H1 (cell line): ENCODE results near the gene PKIB. TPM values are rescaled to one million over a fixed set of nuclear protein-coding genes. Genes with fewer than 3 reads are reported as not detected.

Experiments used
- CTCF ChIA-PET: fragments of 300-600 bp; sonication (Branson Sonifier 250); formaldehyde crosslinking; loops from one replicate; lab custom pipeline; 2021; ENCODE audit not compliant: partially characterized antibody; lab: Charles Lee
- POLR2A ChIA-PET: fragments of 300-600 bp; sonication (Branson Sonifier 250); formaldehyde crosslinking; loops from one replicate; lab custom pipeline; 2021; ENCODE audit warnings: inconsistent platforms; ENCODE audit not compliant: partially characterized antibody; lab: Charles Lee
- DNase-seq, 2 experiments: peaks; one replicate each; pipeline versions ENCODE4 v3.0.0 to v3.0.0-alpha.2; 2010 to 2022; ENCODE audit warnings: low spot score in 2 of 2, low read depth in 1 of 2, mixed read lengths in 1 of 2
- FAIRE-seq: peaks from 2 replicates; lab custom pipeline; 2011; peaks lifted over from hg19 to GRCh38; lab: Jason Lieb, UNC
- H2AFZ ChIP-seq: 2 replicates; pipeline ENCODE4 v1.8.1; 2012; ENCODE audit warnings: low read length, inconsistent platforms
- H2AK5ac ChIP-seq: 2 replicates; pipeline ENCODE4 v1.6.1; 2013; ENCODE audit warnings: low read depth, low read length
- H2BK120ac ChIP-seq: replicated peaks from 2 replicates; pipeline ENCODE3; 2013; ENCODE audit warnings: low read depth, low read length, inconsistent platforms
- H2BK12ac ChIP-seq: 2 replicates; pipeline ENCODE4 v1.6.1; 2013; ENCODE audit warnings: low read depth, low read length
- H2BK15ac ChIP-seq: 2 replicates; pipeline ENCODE4 v1.6.1; 2013; ENCODE audit warnings: low read length
- H2BK20ac ChIP-seq: 2 replicates; pipeline ENCODE4 v1.6.1; 2013; ENCODE audit warnings: low read length
- H2BK5ac ChIP-seq: 2 replicates; pipeline ENCODE4 v1.6.1; 2013; ENCODE audit warnings: low read depth, low read length
- H3K14ac ChIP-seq: 2 replicates; pipeline ENCODE4 v1.6.1; 2013; ENCODE audit warnings: inconsistent platforms; ENCODE audit not compliant: insufficient read length
- H3K18ac ChIP-seq: 2 replicates; pipeline ENCODE4 v1.6.1; 2013; ENCODE audit warnings: low read length; ENCODE audit errors: extremely low read depth
- H3K23ac ChIP-seq: 2 replicates; pipeline ENCODE4 v1.6.1; 2013; ENCODE audit warnings: inconsistent platforms; ENCODE audit not compliant: insufficient read length
- H3K23me2 ChIP-seq: 2 replicates; pipeline ENCODE4 v1.6.1; 2013; ENCODE audit warnings: low read depth, low read length
- H3K27ac ChIP-seq: 2 replicates; pipeline ENCODE4 v1.6.1; 2011; ENCODE audit warnings: low read depth, low read length, inconsistent platforms
- H3K27me3 ChIP-seq, 4 experiments: replicated peaks in 1 of 4; 1 replicate in 1 of 4; 2 replicates in 3 of 4; pipeline versions ENCODE4 v1.6.1 to v1.8.1; 2011 to 2013; ENCODE audit warnings: low read length in 3 of 4, mild to moderate bottlenecking in 3 of 4, inconsistent platforms in 2 of 4, mixed read lengths in 2 of 4, moderate library complexity in 1 of 4; ENCODE audit not compliant: control insufficient read depth in 3 of 4, insufficient read depth in 3 of 4; ENCODE audit errors: extremely low read depth in 1 of 4
- H3K36me3 ChIP-seq, 4 experiments: 2 replicates each; pipeline versions ENCODE4 v1.6.1 to v1.8.1; 2011 to 2013; ENCODE audit warnings: mild to moderate bottlenecking in 4 of 4, low read length in 3 of 4, moderate library complexity in 2 of 4, control low read depth in 1 of 4, inconsistent platforms in 1 of 4; ENCODE audit not compliant: insufficient read depth in 4 of 4, control insufficient read depth in 2 of 4
- H3K4ac ChIP-seq: replicated peaks from 2 replicates; pipeline ENCODE3; 2013; ENCODE audit warnings: low read length, low read depth, mixed read lengths, inconsistent platforms; ENCODE audit not compliant: insufficient read length
- H3K4me1 ChIP-seq, 4 experiments: replicated peaks in 1 of 4; 1 replicate in 1 of 4; 2 replicates in 3 of 4; pipeline versions ENCODE4 v1.6.1 to v1.8.1; 2011 to 2013; ENCODE audit warnings: low read length in 3 of 4, inconsistent platforms in 2 of 4, mixed read lengths in 1 of 4; ENCODE audit not compliant: insufficient read depth in 4 of 4, control insufficient read depth in 3 of 4
- H3K4me2 ChIP-seq, 2 experiments: 2 replicates each; pipeline versions ENCODE4 v1.6.1 to v1.8.1; 2011 to 2013; ENCODE audit warnings: low read depth in 2 of 2, low read length in 2 of 2, control low read depth in 1 of 2, inconsistent platforms in 1 of 2, mild to moderate bottlenecking in 1 of 2; ENCODE audit not compliant: insufficient read depth in 1 of 2
- H3K4me3 ChIP-seq, 4 experiments: fragments of 200-600, 300-600 bp in 1 of 4; sonication (generic), shearing (Covaris generic), sonication (Bioruptor Twin) in 1 of 4; 2 replicates each; pipeline versions ENCODE4 v1.5.1 to v1.8.1; 2011 to 2016; ENCODE audit warnings: low read length in 4 of 4, low read depth in 3 of 4, control low read depth in 2 of 4, inconsistent platforms in 2 of 4, mild to moderate bottlenecking in 2 of 4, mixed read lengths in 1 of 4, moderate library complexity in 1 of 4; ENCODE audit not compliant: insufficient read depth in 2 of 4; ENCODE audit errors: extremely low read depth in 1 of 4
- H3K56ac ChIP-seq: replicated peaks from 2 replicates; pipeline ENCODE3; 2013; ENCODE audit warnings: low read depth, mild to moderate bottlenecking, mixed read lengths, low read length, inconsistent platforms; ENCODE audit not compliant: insufficient read length
- H3K79me1 ChIP-seq: 2 replicates; pipeline ENCODE4 v1.6.1; 2013; ENCODE audit warnings: low read depth, low read length, control low read depth
- H3K79me2 ChIP-seq, 2 experiments: 2 replicates each; pipeline versions ENCODE4 v1.6.1 to v1.8.1; 2012 to 2013; ENCODE audit warnings: low read length in 2 of 2, mild to moderate bottlenecking in 2 of 2, inconsistent platforms in 1 of 2; ENCODE audit not compliant: insufficient read depth in 2 of 2, control insufficient read depth in 1 of 2
- H3K9ac ChIP-seq, 4 experiments: replicated peaks in 1 of 4; 1 replicate in 1 of 4; 2 replicates in 3 of 4; pipeline versions ENCODE4 v1.6.1 to v1.8.1; 2011 to 2013; ENCODE audit warnings: low read depth in 3 of 4, low read length in 3 of 4, control low read depth in 2 of 4, mild to moderate bottlenecking in 2 of 4, moderate library complexity in 2 of 4, inconsistent platforms in 1 of 4; ENCODE audit errors: extremely low read depth in 1 of 4
- H3K9me3 ChIP-seq, 2 experiments: 2 replicates each; pipeline versions ENCODE4 v1.6.1 to v1.8.1; 2012 to 2013; ENCODE audit warnings: mild to moderate bottlenecking in 2 of 2, moderate library complexity in 2 of 2, control low read depth in 1 of 2, inconsistent platforms in 1 of 2, low read depth in 1 of 2, low read length in 1 of 2, mixed read lengths in 1 of 2; ENCODE audit not compliant: insufficient read depth in 2 of 2
- H4K20me1 ChIP-seq, 2 experiments: replicated peaks in 1 of 2; 2 replicates each; pipeline versions ENCODE3 to v1.8.1; 2011 to 2013; ENCODE audit warnings: inconsistent platforms in 2 of 2, low read length in 2 of 2, mild to moderate bottlenecking in 1 of 2; ENCODE audit not compliant: insufficient read depth in 2 of 2, control insufficient read depth in 1 of 2
- H4K5ac ChIP-seq: 2 replicates; pipeline ENCODE4 v1.6.1; 2013; ENCODE audit warnings: low read length, low read depth, mixed read lengths, inconsistent platforms; ENCODE audit not compliant: insufficient read length
- H4K8ac ChIP-seq: 2 replicates; pipeline ENCODE4 v1.8.0; 2013; ENCODE audit warnings: mild to moderate bottlenecking, moderate library complexity, low read length, inconsistent platforms; ENCODE audit not compliant: insufficient read depth; ENCODE audit errors: extremely low read depth
- H4K91ac ChIP-seq: replicated peaks from 2 replicates; pipeline ENCODE3; 2013; ENCODE audit warnings: low read length, mixed read lengths, inconsistent platforms; ENCODE audit not compliant: insufficient read length
- CBX5 ChIP-seq: fragments of 300-800, 300-1000 bp; sonication (generic); IDR thresholded peaks from 2 replicates; pipeline ENCODE4 v1.7.1; 2016; ENCODE audit warnings: antibody characterized with exemption, low read length, low read depth
- POLR2AphosphoS5 ChIP-seq: IDR thresholded peaks from 2 replicates; pipeline ENCODE4 v1.6.1; 2011; ENCODE audit warnings: low read depth, low read length
- RXRA ChIP-seq: IDR thresholded peaks from 2 replicates; pipeline ENCODE4 v1.6.1; 2011; ENCODE audit warnings: low read depth, mild to moderate bottlenecking, low read length, moderate library complexity; ENCODE audit not compliant: insufficient read depth
- SIN3A ChIP-seq, 2 experiments: IDR thresholded peaks in 1 of 2; conservative IDR thresholded peaks in 1 of 2; 2 replicates each; pipeline ENCODE4 v1.6.1; 2011 to 2012; ENCODE audit warnings: low read length in 2 of 2, improper control_type of control experiment in 1 of 2, low read depth in 1 of 2, mild to moderate bottlenecking in 1 of 2
- SP4 ChIP-seq: IDR thresholded peaks from 2 replicates; pipeline ENCODE4 v1.6.1; 2012; ENCODE audit warnings: low read length, inconsistent platforms
- TEAD4 ChIP-seq: IDR thresholded peaks from 2 replicates; pipeline ENCODE4 v1.6.1; 2012; ENCODE audit warnings: low read depth, low read length, inconsistent platforms, mixed read lengths
- WGBS, 2 experiments: shearing (Covaris generic) in 1 of 2; methylation state at CpG; one replicate each; pipeline versions ENCODE4 v1.1.6 to v1.1.7; 2013 to 2015; ENCODE audit warnings: low lambda C conversion rate in 2 of 2, mixed read lengths in 2 of 2, inconsistent platforms in 1 of 2, low coverage in 1 of 2, missing lambda C conversion rate in 1 of 2; ENCODE audit not compliant: insufficient replicate concordance in 2 of 2, insufficient coverage in 1 of 2, insufficient read length in 1 of 2; ENCODE audit errors: extremely low coverage in 1 of 2, missing lambda C conversion rate in 1 of 2; 5-methylcytosine and 5-hydroxymethylcytosine counted together
- polyA plus RNA-seq, 7 experiments: library from polyadenylated mRNA; depleted of rRNA in 3 of 7; stranded (reverse) in 5 of 7; unstranded in 2 of 7; fragments of >200 nt in 5 of 7; fragments of 200-250 nt in 2 of 7; gene quantifications; 1 replicate in 5 of 7; 2 replicates in 1 of 7; 4 replicates in 1 of 7; pipeline versions ENCODE4 v1.2.1 to v1.2.3, GENCODE V29; 2011 to 2013; ENCODE audit warnings: missing spikeins in 2 of 7, mixed read lengths in 2 of 7
- total RNA-seq: library from RNA; stranded (reverse); fragmentation: NEBNext Ultra II Directional; extraction: Animal tissue kit (Norgen Biotek cat#: 25700); gene quantifications from 2 replicates; pipeline ENCODE4 v1.2.1, GENCODE V29; 2021

PKIB gene
- total and polyA plus RNA-seq, 2 of the 8 experiments (the other 6 are each of a cell fraction or from before 2014, with no cell fraction given): 13.5 to 73.3 TPM

DNA sequence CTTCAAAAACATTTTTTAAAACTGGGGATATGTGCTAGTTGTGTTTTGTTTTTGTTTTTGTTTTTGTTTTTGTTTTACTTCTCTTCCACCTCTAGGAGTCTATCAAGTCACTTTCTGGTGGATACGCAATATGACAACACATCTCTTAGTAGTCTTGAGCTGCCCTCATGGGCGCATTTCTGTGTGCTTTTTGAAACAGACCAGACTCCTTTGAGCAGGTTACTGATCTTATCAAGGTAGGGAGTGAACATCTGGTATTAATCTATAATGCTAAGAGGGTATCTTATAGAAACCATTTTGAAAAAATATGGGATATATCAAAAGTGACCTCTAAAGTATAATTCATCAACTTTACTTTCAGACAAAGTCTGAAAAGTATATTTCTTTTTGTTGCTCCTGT lies 56.2 kb downstream of the PKIB start:
- H3K36me3 ChIP-seq: no peaks in the 10 kb centered on the region
- H2BK5ac ChIP-seq: no peak overlapping the region
- no peak for DNase-seq
- H3K9me3 ChIP-seq: no peaks in the 10 kb centered on the region
- FAIRE-seq: no peak
- H4K91ac ChIP-seq: no peak overlapping the region
- H4K20me1 ChIP-seq: no peaks in the 10 kb centered on the region
- no peak overlapping the region for H3K4ac ChIP-seq
- H3K14ac ChIP-seq: no peak overlapping the region
- no peaks in the 10 kb centered on the region for H3K79me2 ChIP-seq
- H2BK15ac ChIP-seq: no peak overlapping the region
- H3K4me2 ChIP-seq: no peak overlapping the region
- H3K4me3 ChIP-seq: no peak overlapping the region
- H2BK12ac ChIP-seq: no peak overlapping the region
- H2BK120ac ChIP-seq: no peak overlapping the region
- H3K27me3 ChIP-seq: no peaks in the 10 kb centered on the region
- 92% methylated on average over 2 of the region's 2 CpGs; no CpG with 5 or more reads in 1 of the 2 experiments for WGBS, 2 experiments
- H3K56ac ChIP-seq: no peak overlapping the region
- H2AFZ ChIP-seq: no peak overlapping the region
- ChIA-PET CTCF (interaction anchor here (0.7 kb wide), 1 partner anchor 175 kb away, joined by 4 read pairs; no protein-coding TSS in a partner anchor), POLR2A (no interaction called here)
- no peak overlapping the region for H2BK20ac ChIP-seq
- H3K27ac ChIP-seq: no peak overlapping the region
- H3K23me2 ChIP-seq: no peaks in the 10 kb centered on the region
- no peaks in the 10 kb centered on the region for H3K79me1 ChIP-seq
- no peak overlapping the region for H3K23ac ChIP-seq
- H3K4me1 ChIP-seq: no peaks in the 10 kb centered on the region
- no peak overlapping the region for H3K18ac ChIP-seq
- no peak overlapping the region for H4K5ac ChIP-seq
- H3K9ac ChIP-seq: no peak overlapping the region
- no peak overlapping the region for H2AK5ac ChIP-seq
- no peak overlapping the region for H4K8ac ChIP-seq
- no peak for TF ChIP-seq CBX5
- no peak for TF ChIP-seq POLR2AphosphoS5
- TF ChIP-seq SIN3A (conservative IDR thresholded peaks at IDR 0.05 in 1 of 2, IDR thresholded peaks at IDR 0.05 in 1 of 2; ENCODE audit: low read depth in 1 of 2, low read length in 2 of 2): no peak
- TF ChIP-seq RXRA: no peak
- no peak for TF ChIP-seq SP4
- no peak for TF ChIP-seq TEAD4
